Measurements from ENCODE around the gene LRIG1. TPM values are rescaled to one million over a fixed set of nuclear protein-coding genes. Genes with fewer than 3 reads are reported as not detected.

The LRIG1 gene
- total RNA-seq, 1 donor from 2014 or later = 169 TPM

DNA sequence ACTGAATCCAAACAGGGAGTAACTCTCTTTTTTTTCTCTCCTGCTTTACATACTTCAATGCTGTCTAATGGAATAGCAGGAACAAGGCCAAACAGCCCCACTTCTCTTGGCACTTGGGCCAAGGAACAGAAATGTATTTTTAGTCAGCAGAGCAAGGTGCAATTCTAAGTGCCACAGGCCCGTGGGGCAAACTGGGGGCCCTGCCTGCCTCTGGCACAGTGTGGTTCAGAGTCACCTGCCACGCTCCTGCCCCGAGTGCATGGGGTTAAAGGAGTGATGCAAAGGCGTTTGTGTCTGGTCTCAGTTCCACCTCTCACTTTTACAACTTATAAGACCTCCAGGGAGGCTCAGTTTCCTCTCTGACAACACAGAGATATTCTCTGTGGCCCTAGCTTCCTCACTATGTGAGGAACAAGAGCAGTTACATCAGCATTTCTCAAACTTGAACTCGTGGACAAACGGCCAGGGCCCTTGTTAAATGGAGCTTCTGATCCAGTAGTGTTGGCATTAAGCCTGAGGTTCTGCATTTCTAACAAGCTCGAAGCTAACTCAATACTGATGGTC lies 51.3 kb downstream of the LRIG1 start:
- no peaks in the 10 kb centered on the region for H3K9me3 Mint-ChIP-seq
- H3K4me1 Mint-ChIP-seq = peaks cover 64% of the 10 kb centered on the region
- H3K36me3 Mint-ChIP-seq = peaks cover 37% of the 10 kb centered on the region
- H3K27me3 ChIP-seq = no peaks in the 10 kb centered on the region
- peaks cover 100% of the 10 kb centered on the region for H4K20me1 ChIP-seq (ENCODE audit: low read depth)
- no peak overlapping the region for H3K27ac Mint-ChIP-seq
- no peak overlapping the region for H2AFZ ChIP-seq (replicated peaks)
- H3K79me2 ChIP-seq (ENCODE audit: low read depth) = peaks cover 100% of the 10 kb centered on the region
- H3K9ac ChIP-seq = no peak overlapping the region
- no peak overlapping the region for H3K4me2 ChIP-seq
- no peak overlapping the region for H3K4me3 Mint-ChIP-seq
- no peak for DNase-seq (ENCODE audit: low spot score)
- H3K4me3 ChIP-seq = no peak overlapping the region
- TF ChIP-seq, protein P1, sequence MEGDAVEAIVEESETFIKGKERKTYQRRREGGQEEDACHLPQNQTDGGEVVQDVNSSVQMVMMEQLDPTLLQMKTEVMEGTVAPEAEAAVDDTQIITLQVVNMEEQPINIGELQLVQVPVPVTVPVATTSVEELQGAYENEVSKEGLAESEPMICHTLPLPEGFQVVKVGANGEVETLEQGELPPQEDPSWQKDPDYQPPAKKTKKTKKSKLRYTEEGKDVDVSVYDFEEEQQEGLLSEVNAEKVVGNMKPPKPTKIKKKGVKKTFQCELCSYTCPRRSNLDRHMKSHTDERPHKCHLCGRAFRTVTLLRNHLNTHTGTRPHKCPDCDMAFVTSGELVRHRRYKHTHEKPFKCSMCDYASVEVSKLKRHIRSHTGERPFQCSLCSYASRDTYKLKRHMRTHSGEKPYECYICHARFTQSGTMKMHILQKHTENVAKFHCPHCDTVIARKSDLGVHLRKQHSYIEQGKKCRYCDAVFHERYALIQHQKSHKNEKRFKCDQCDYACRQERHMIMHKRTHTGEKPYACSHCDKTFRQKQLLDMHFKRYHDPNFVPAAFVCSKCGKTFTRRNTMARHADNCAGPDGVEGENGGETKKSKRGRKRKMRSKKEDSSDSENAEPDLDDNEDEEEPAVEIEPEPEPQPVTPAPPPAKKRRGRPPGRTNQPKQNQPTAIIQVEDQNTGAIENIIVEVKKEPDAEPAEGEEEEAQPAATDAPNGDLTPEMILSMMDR (IDR thresholded peaks at IDR 0.05) = no peak
- H3K9me3 ChIP-seq (ENCODE audit: low read depth) = no peaks in the 10 kb centered on the region
- peaks cover 68% of the 10 kb centered on the region for H3K4me1 ChIP-seq
- peak overlapping the region; percentile 76 for H3K27ac ChIP-seq
- peaks cover 70% of the 10 kb centered on the region for H3F3A ChIP-seq (ENCODE audit: low read depth)
- no peaks in the 10 kb centered on the region for H3K27me3 Mint-ChIP-seq (ENCODE audit: insufficient read depth, low read depth)
- peaks cover 29% of the 10 kb centered on the region for H3K36me3 ChIP-seq

DNA sequence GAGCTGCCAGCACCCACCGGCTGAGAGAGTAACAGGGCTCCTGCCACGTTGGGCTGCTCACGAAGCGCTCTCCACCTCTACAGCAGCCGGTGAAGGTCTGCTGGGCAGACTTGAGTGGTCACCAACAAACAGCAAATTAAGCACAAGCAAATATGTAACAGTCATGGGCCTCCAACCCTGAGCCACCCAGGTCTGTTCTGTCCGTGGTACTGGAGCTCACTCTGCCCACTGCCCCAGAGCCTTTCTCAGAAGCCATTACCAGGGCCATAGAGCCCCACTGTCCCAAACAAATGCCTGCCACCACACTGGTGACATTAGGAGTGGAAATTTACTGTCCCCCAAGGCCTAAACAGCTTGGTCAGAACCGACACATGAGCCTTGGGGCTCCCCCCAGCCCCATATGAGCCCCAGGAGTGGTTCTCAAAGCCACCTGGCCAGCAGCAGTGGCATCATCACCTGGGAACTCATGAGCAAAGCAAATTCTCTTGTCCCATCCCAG lies 56.6 kb downstream of the LRIG1 start:
- TF ChIP-seq EZH2 (IDR thresholded peaks at IDR 0.05) = no peak
- no peak for TF ChIP-seq EZH2phosphoT487 (IDR thresholded peaks at IDR 0.05)
- TF ChIP-seq, protein P1 (IDR thresholded peaks at IDR 0.05) = no peak
- no peak overlapping the region for H2AFZ ChIP-seq (replicated peaks)
- no peak overlapping the region for H3K9ac ChIP-seq
- no peaks in the 10 kb centered on the region for H3K27me3 ChIP-seq
- peaks cover 84% of the 10 kb centered on the region for H3K4me1 ChIP-seq
- H3K79me2 ChIP-seq (ENCODE audit: low read depth) = peaks cover 100% of the 10 kb centered on the region
- Mint-ChIP-seq H3K4me1 (peaks cover 72% of the 10 kb centered on the region), H3K36me3 (peaks cover 22% of the 10 kb centered on the region), H3K9me3 (no peaks in the 10 kb centered on the region), H3K27ac (no peak overlapping the region), H3K4me3 (peak overlapping the region; percentile 38), H3K27me3 (ENCODE audit: insufficient read depth, low read depth) (peaks cover 5% of the 10 kb centered on the region)
- H3K36me3 ChIP-seq = peaks cover 11% of the 10 kb centered on the region
- no peak for DNase-seq (ENCODE audit: low spot score)
- no peak overlapping the region for H3K27ac ChIP-seq
- H3K4me2 ChIP-seq = peak overlapping the region; percentile 60
- H3K4me3 ChIP-seq = no peak overlapping the region
- peaks cover 53% of the 10 kb centered on the region for H3F3A ChIP-seq (ENCODE audit: low read depth)
- peaks cover 100% of the 10 kb centered on the region for H4K20me1 ChIP-seq (ENCODE audit: low read depth)
- H3K9me3 ChIP-seq (ENCODE audit: low read depth) = no peaks in the 10 kb centered on the region

- Mint-ChIP-seq H3K4me1 (peaks cover 68% of the 10 kb centered on the region), H3K27ac (peak overlapping the region; percentile 90), H3K4me3 (peak overlapping the region; percentile 81), H3K27me3 (ENCODE audit: insufficient read depth, low read depth) (peaks cover 5% of the 10 kb centered on the region), H3K36me3 (peaks cover 14% of the 10 kb centered on the region), H3K9me3 (no peaks in the 10 kb centered on the region)
- no peak overlapping the region for H3K9ac ChIP-seq
- DNase-seq (ENCODE audit: low spot score) = peak; percentile 45
- peak overlapping the region; percentile 60 for H3K4me2 ChIP-seq
- peaks cover 53% of the 10 kb centered on the region for H3F3A ChIP-seq (ENCODE audit: low read depth)
- H3K79me2 ChIP-seq (ENCODE audit: low read depth) = peaks cover 100% of the 10 kb centered on the region
- H3K4me1 ChIP-seq = peaks cover 87% of the 10 kb centered on the region
- no peaks in the 10 kb centered on the region for H3K9me3 ChIP-seq (ENCODE audit: low read depth)
- peaks cover 11% of the 10 kb centered on the region for H3K36me3 ChIP-seq
- H3K4me3 ChIP-seq = no peak overlapping the region
- peak overlapping the region; percentile 71 for H3K27ac ChIP-seq
- TF ChIP-seq EZH2 (IDR thresholded peaks at IDR 0.05) (no peak), EZH2phosphoT487 (IDR thresholded peaks at IDR 0.05) (no peak)
- TF ChIP-seq, protein P1 (IDR thresholded peaks at IDR 0.05) = no peak
- peaks cover 100% of the 10 kb centered on the region for H4K20me1 ChIP-seq (ENCODE audit: low read depth)
- H2AFZ ChIP-seq (replicated peaks) = no peak overlapping the region
- H3K27me3 ChIP-seq = no peaks in the 10 kb centered on the region
Observed at GRCh38 chr3:66443118-66443803, 57.6 kb downstream of the LRIG1 start.

Measured in neural progenitor cell (in vitro differentiated cells).